GM12878 (cell line): ENCODE data around the gene DCUN1D3. TPM values are rescaled to one million over a fixed set of nuclear protein-coding genes. Genes with fewer than 3 reads are reported as not detected.

Source experiments
- BACH1 ChIP-seq: fragments of 450-650 bp; IDR thresholded peaks from 2 replicates; pipeline ENCODE4 v1.6.1; 2017; ENCODE audit warnings: mild to moderate bottlenecking, borderline replicate concordance
- CBFB ChIP-seq: IDR thresholded peaks from 2 replicates; pipeline ENCODE4 v1.6.1; 2016; ENCODE audit warnings: antibody characterized with exemption, low read depth
- CEBPB ChIP-seq, 2 experiments: fragments of 150-350 bp in 1 of 2; IDR thresholded peaks; 2 replicates each; pipeline ENCODE4 v1.6.1; 2012 to 2014; ENCODE audit warnings: low read depth in 2 of 2, low read length in 2 of 2, borderline replicate concordance in 1 of 2, inconsistent platforms in 1 of 2
- CHD2 ChIP-seq: IDR thresholded peaks from 2 replicates; pipeline ENCODE4 v1.6.1; 2011; ENCODE audit warnings: low read depth, low read length, improper control_type of control experiment, borderline replicate concordance
- CREM ChIP-seq: IDR thresholded peaks from 2 replicates; pipeline ENCODE4 v1.6.1; 2014; ENCODE audit warnings: antibody characterized with exemption, low read depth
- E4F1 ChIP-seq: fragments of 450-650 bp; IDR thresholded peaks from 2 replicates; pipeline ENCODE4 v1.6.1; 2018; ENCODE audit warnings: borderline replicate concordance, mild to moderate bottlenecking; ENCODE audit not compliant: partially characterized antibody
- EP300 ChIP-seq, 2 experiments: fragments of 150-350 bp in 1 of 2; IDR thresholded peaks; 2 replicates each; pipeline ENCODE4 v1.6.1; 2011 to 2012; ENCODE audit warnings: low read depth in 2 of 2, low read length in 2 of 2, borderline replicate concordance in 1 of 2, improper control_type of control experiment in 1 of 2, inconsistent platforms in 1 of 2; ENCODE audit not compliant: control insufficient read depth in 1 of 2
- ETV6 ChIP-seq, 2 experiments: fragments of 450-650 bp in 1 of 2; IDR thresholded peaks in 1 of 2; conservative IDR thresholded peaks in 1 of 2; 2 replicates each; pipeline ENCODE4 v1.6.1; 2014; ENCODE audit warnings: antibody characterized with exemption in 1 of 2, borderline replicate concordance in 1 of 2, low read depth in 1 of 2, mild to moderate bottlenecking in 1 of 2, moderate library complexity in 1 of 2
- FOXK2 ChIP-seq: fragments of 450-650 bp; IDR thresholded peaks from 2 replicates; pipeline ENCODE4 v1.6.1; 2017; ENCODE audit warnings: mild to moderate bottlenecking, moderate library complexity
- IRF4 ChIP-seq: IDR thresholded peaks from 2 replicates; pipeline ENCODE4 v1.6.1; 2011; ENCODE audit warnings: low read depth, low read length
- MAX ChIP-seq: IDR thresholded peaks from 2 replicates; pipeline ENCODE4 v1.6.1; 2012; ENCODE audit warnings: low read depth, low read length, improper control_type of control experiment
- NKRF ChIP-seq: fragments of 450-650 bp; conservative IDR thresholded peaks from 2 replicates; pipeline ENCODE4 v1.6.1; 2017; ENCODE audit warnings: mild to moderate bottlenecking, moderate library complexity
- PAX8 ChIP-seq: fragments of 450-650 bp; IDR thresholded peaks from 2 replicates; pipeline ENCODE4 v1.6.1; 2017; ENCODE audit warnings: mild to moderate bottlenecking, moderate library complexity
- PKNOX1 ChIP-seq: fragments of 450-650 bp; IDR thresholded peaks from 2 replicates; pipeline ENCODE4 v1.6.1; 2016; ENCODE audit warnings: mild to moderate bottlenecking
- RB1 ChIP-seq: fragments of 450-650 bp; formaldehyde crosslinking; IDR thresholded peaks from 2 replicates; pipeline ENCODE4 v1.6.1; 2017; ENCODE audit warnings: mild to moderate bottlenecking, borderline replicate concordance
- SP1 ChIP-seq: IDR thresholded peaks from one replicate; pipeline ENCODE4 v1.6.1; 2011; ENCODE audit warnings: low read depth, low read length
- SPI1 ChIP-seq: IDR thresholded peaks from 2 replicates; pipeline ENCODE4 v1.6.1; 2011; ENCODE audit warnings: low read depth, mild to moderate bottlenecking, low read length, moderate library complexity, borderline replicate concordance; ENCODE audit not compliant: insufficient read depth
- ZSCAN29 ChIP-seq: fragments of 450-650 bp; IDR thresholded peaks from 2 replicates; pipeline ENCODE4 v1.6.1; 2017; ENCODE audit warnings: mild to moderate bottlenecking, moderate library complexity
- polyA plus RNA-seq, 11 experiments: library from polyadenylated mRNA; depleted of rRNA in 4 of 11; unstranded in 6 of 11; stranded (reverse) in 5 of 11; fragments of >200 nt; fragmentation: Nextera tagmentation in 4 of 11; fragmentation: Illumina TruSeq in 1 of 11; extraction: Ambion mirVana in 4 of 11; extraction: Trizol in 1 of 11; gene quantifications; 1 replicate in 1 of 11; 2 replicates in 10 of 11; pipeline versions ENCODE4 v1.2.1 to v1.2.3, GENCODE V29; 2011 to 2016; ENCODE audit warnings: inconsistent platforms in 2 of 11, missing spikeins in 2 of 11, low read depth in 1 of 11
- total RNA-seq, 4 experiments: library from RNA; depleted of rRNA in 3 of 4; stranded (reverse); fragments of >200 nt in 3 of 4; fragmentation: Illumina TruSeq in 1 of 4; extraction: Trizol in 1 of 4; gene quantifications; 2 replicates each; pipeline versions ENCODE4 v1.2.1 to v1.2.3, GENCODE V29; 2013 to 2021
- TF ChIP-seq, protein P1 (sequence below): IDR thresholded peaks from 2 replicates; pipeline ENCODE4 v1.6.1; 2012; ENCODE audit warnings: low read depth, low read length, improper control_type of control experiment
- TF ChIP-seq, protein P2 (sequence below): fragments of 450-650 bp; IDR thresholded peaks from 2 replicates; pipeline ENCODE4 v1.6.1; 2016; ENCODE audit warnings: mild to moderate bottlenecking

The DCUN1D3 gene
- total and polyA plus RNA-seq, 10 of the 15 experiments (the other 5 are each of a cell fraction or from before 2014, with no cell fraction given), result 0.47 to 4.5 (median 1.9) TPM

- TF ChIP-seq E4F1 (no peak), NKRF (no peak), ETV6 (conservative IDR thresholded peaks at IDR 0.05 in 1 of 2, IDR thresholded peaks at IDR 0.05 in 1 of 2; ENCODE audit: borderline replicate concordance in 1 of 2, low read depth in 1 of 2) (0 out of 4 replicates have a peak, but pooled peaks of 1 of the 2 experiments have one; percentile 18), PKNOX1 (peak; percentile 65; the same call in 1 of the 2 replicates), CBFB (no peak), EP300 (IDR thresholded peaks at IDR 0.05; ENCODE audit: borderline replicate concordance in 1 of 2, control insufficient read depth in 1 of 2, low read depth in 2 of 2, low read length in 2 of 2) (0 out of 4 replicates have a peak, but pooled peaks have one; percentile 4 to 50), BACH1 (no peak; the same call in 1 of the 2 replicates), CHD2 (no peak), IRF4 (no peak), FOXK2 (no peak), PAX8 (no peak), SP1 (no peak), ZSCAN29 (no peak), RB1 (no peak), MAX (no peak), CEBPB (IDR thresholded peaks at IDR 0.05; ENCODE audit: borderline replicate concordance in 1 of 2, low read depth in 2 of 2, low read length in 2 of 2) (peak in 1 of 2 experiments; percentile 59; a peak in 1 of 4 replicates), SPI1 (no peak), CREM (0 out of 2 replicates have a peak, but pooled peaks have one; percentile 22)
- TF ChIP-seq, protein P1, sequence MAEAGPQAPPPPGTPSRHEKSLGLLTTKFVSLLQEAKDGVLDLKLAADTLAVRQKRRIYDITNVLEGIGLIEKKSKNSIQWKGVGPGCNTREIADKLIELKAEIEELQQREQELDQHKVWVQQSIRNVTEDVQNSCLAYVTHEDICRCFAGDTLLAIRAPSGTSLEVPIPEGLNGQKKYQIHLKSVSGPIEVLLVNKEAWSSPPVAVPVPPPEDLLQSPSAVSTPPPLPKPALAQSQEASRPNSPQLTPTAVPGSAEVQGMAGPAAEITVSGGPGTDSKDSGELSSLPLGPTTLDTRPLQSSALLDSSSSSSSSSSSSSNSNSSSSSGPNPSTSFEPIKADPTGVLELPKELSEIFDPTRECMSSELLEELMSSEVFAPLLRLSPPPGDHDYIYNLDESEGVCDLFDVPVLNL, result no peak
- TF ChIP-seq, protein P2, sequence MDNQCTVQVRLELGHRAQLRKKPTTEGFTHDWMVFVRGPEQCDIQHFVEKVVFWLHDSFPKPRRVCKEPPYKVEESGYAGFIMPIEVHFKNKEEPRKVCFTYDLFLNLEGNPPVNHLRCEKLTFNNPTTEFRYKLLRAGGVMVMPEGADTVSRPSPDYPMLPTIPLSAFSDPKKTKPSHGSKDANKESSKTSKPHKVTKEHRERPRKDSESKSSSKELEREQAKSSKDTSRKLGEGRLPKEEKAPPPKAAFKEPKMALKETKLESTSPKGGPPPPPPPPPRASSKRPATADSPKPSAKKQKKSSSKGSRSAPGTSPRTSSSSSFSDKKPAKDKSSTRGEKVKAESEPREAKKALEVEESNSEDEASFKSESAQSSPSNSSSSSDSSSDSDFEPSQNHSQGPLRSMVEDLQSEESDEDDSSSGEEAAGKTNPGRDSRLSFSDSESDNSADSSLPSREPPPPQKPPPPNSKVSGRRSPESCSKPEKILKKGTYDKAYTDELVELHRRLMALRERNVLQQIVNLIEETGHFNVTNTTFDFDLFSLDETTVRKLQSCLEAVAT, result no peak
Observed at GRCh38 chr16:20879175-20880040, 20.8 kb downstream of the DCUN1D3 start (continued).
